HepG2 (cell line): ENCODE results near the gene CTNNBL1. TPM values are rescaled to one million over a fixed set of nuclear protein-coding genes. Genes with fewer than 3 reads are reported as not detected.

ENCODE experiments used
- ATAC-seq: fragments of 200-7000 bp; cut with Tn5 transposase; 3 replicates; pipeline ENCODE4 v1.9.1; 2020; ENCODE audit warnings: mild to moderate bottlenecking, moderate library complexity
- BruUV-seq: library from RNA; stranded (reverse); fragments of 400-500 nt; replicated peaks from 2 replicates; lab custom pipeline; 2021; lab: Mats Ljungman, UMichigan
- CTCF ChIA-PET: fragments of 300-600 bp; formaldehyde crosslinking; extraction: SDS; loops from one replicate; lab custom pipeline; 2021; ENCODE audit warnings: low total read pairs, inconsistent platforms, low intra/inter-chr PET ratio; lab: Yijun Ruan, JAX
- POLR2A ChIA-PET: fragments of 350-600 bp; sonication (Branson Sonifier 250); formaldehyde crosslinking; loops from one replicate; lab custom pipeline; 2020; ENCODE audit warnings: antibody characterized with exemption, inconsistent platforms; lab: Yijun Ruan, JAX
- DNase-seq: peaks from one replicate; pipeline ENCODE4 v3.0.0-alpha.2; 2015; ENCODE audit warnings: low spot score
- FAIRE-seq: peaks from 3 replicates; lab custom pipeline; 2011; peaks lifted over from hg19 to GRCh38; lab: Jason Lieb, UNC
- H2AFZ ChIP-seq: one replicate; pipeline ENCODE4 v1.6.1; 2011; ENCODE audit warnings: low read length, inconsistent platforms
- H3K27ac ChIP-seq: fragments of 300-600 bp; 3 replicates; pipeline ENCODE4 v1.8.0; 2011; ENCODE audit warnings: mixed run types, mild to moderate bottlenecking, mixed read lengths, low read length, inconsistent platforms; ENCODE audit not compliant: insufficient read depth; ENCODE audit errors: extremely low read length
- H3K27me3 ChIP-seq, 2 experiments: fragments of 200-600 bp in 1 of 2; 2 replicates in 1 of 2; 3 replicates in 1 of 2; pipeline versions ENCODE4 v1.6.0 to v1.8.0; 2011; ENCODE audit warnings: low read length in 2 of 2, mild to moderate bottlenecking in 2 of 2, moderate library complexity in 2 of 2, inconsistent platforms in 1 of 2; ENCODE audit not compliant: insufficient read depth in 2 of 2, control insufficient read depth in 1 of 2
- H3K36me3 ChIP-seq, 2 experiments: fragments of 200-600 bp in 1 of 2; replicated peaks in 1 of 2; 2 replicates in 1 of 2; 3 replicates in 1 of 2; pipeline versions ENCODE4 v1.5.1 to v1.8.0; 2011; ENCODE audit warnings: low read length in 2 of 2, inconsistent platforms in 1 of 2; ENCODE audit not compliant: insufficient read depth in 2 of 2, control insufficient read depth in 1 of 2
- H3K4me1 ChIP-seq: 2 replicates; pipeline ENCODE4 v1.5.1; 2012; ENCODE audit warnings: low read length, inconsistent platforms; ENCODE audit not compliant: insufficient read depth
- H3K4me2 ChIP-seq: 2 replicates; pipeline ENCODE4 v1.6.0; 2011; ENCODE audit warnings: low read depth, low read length, inconsistent platforms
- H3K4me3 ChIP-seq, 3 experiments: fragments of 200-600 bp in 1 of 3; sonication (generic), shearing (Covaris generic) in 1 of 3; replicated peaks in 1 of 3; 2 replicates each; pipeline ENCODE4 v1.5.1; 2011 to 2016; ENCODE audit warnings: low read length in 3 of 3, inconsistent platforms in 2 of 3, low read depth in 2 of 3, mild to moderate bottlenecking in 2 of 3, control low read depth in 1 of 3, mixed read lengths in 1 of 3; ENCODE audit not compliant: insufficient read depth in 1 of 3
- H3K79me2 ChIP-seq: one replicate; pipeline ENCODE4 v1.6.1; 2011; ENCODE audit warnings: low read length, inconsistent platforms; ENCODE audit not compliant: insufficient read depth
- H3K9ac ChIP-seq: 2 replicates; pipeline ENCODE4 v1.6.0; 2011; ENCODE audit warnings: mild to moderate bottlenecking, low read depth, low read length, inconsistent platforms; ENCODE audit not compliant: insufficient read depth
- H3K9me3 ChIP-seq: 2 replicates; pipeline ENCODE4 v1.5.1; 2012; ENCODE audit warnings: mild to moderate bottlenecking, low read length
- H4K20me1 ChIP-seq: 2 replicates; pipeline ENCODE4 v1.6.0; 2011; ENCODE audit warnings: inconsistent platforms, mild to moderate bottlenecking, low read length, moderate library complexity; ENCODE audit not compliant: insufficient read depth
- ATRX ChIP-seq: sonication (generic); formaldehyde crosslinking; IDR thresholded peaks from 2 replicates; pipeline ENCODE4 v1.4.0; 2020; ENCODE audit warnings: missing genetic modification reagents, borderline replicate concordance
- CCAR2 ChIP-seq: fragments of 200-400 bp; formaldehyde crosslinking; optimal IDR thresholded peaks from 2 replicates; pipeline ENCODE3; 2018; ENCODE audit warnings: low read depth, mild to moderate bottlenecking, low read length, moderate library complexity
- HIVEP1 ChIP-seq: sonication (generic); formaldehyde crosslinking; IDR thresholded peaks from 2 replicates; pipeline ENCODE4 v1.4.0; 2020; ENCODE audit warnings: mild to moderate bottlenecking, missing genetic modification reagents
- MTF1 ChIP-seq: sonication (generic); formaldehyde crosslinking; IDR thresholded peaks from 2 replicates; pipeline ENCODE4 v1.5.0; 2020; ENCODE audit warnings: missing genetic modification reagents
- NFIB ChIP-seq: sonication (generic); formaldehyde crosslinking; IDR thresholded peaks from 2 replicates; pipeline ENCODE4 v1.9.0; 2021; ENCODE audit warnings: missing genetic modification reagents, mild to moderate bottlenecking, borderline replicate concordance
- NFYC ChIP-seq: IDR thresholded peaks from 2 replicates; pipeline ENCODE4 v1.6.1; 2016; ENCODE audit warnings: missing genetic modification reagents, missing compliant biosample characterization
- SAFB2 ChIP-seq: sonication (generic); formaldehyde crosslinking; IDR thresholded peaks from 2 replicates; pipeline ENCODE4 v1.5.1; 2020; ENCODE audit warnings: missing genetic modification reagents, low read depth, mild to moderate bottlenecking, borderline replicate concordance
- SETDB1 ChIP-seq: sonication (generic); formaldehyde crosslinking; IDR thresholded peaks from 2 replicates; pipeline ENCODE4 v1.5.1; 2020; ENCODE audit warnings: missing genetic modification reagents, mild to moderate bottlenecking, borderline replicate concordance
- TBL1XR1 ChIP-seq: fragments of 150-350 bp; IDR thresholded peaks from 2 replicates; pipeline ENCODE4 v1.6.1; 2014; ENCODE audit warnings: borderline replicate concordance, low read length; ENCODE audit not compliant: partially characterized antibody
- TP53 ChIP-seq: sonication (generic); formaldehyde crosslinking; conservative IDR thresholded peaks from 2 replicates; pipeline ENCODE4 v1.4.0; 2020; ENCODE audit warnings: missing genetic modification reagents
- ZNF256 ChIP-seq: sonication (generic); formaldehyde crosslinking; conservative IDR thresholded peaks from 2 replicates; pipeline ENCODE4 v1.4.0; 2020; ENCODE audit warnings: missing genetic modification reagents
- ZNF317 ChIP-seq: sonication (generic); formaldehyde crosslinking; IDR thresholded peaks from 2 replicates; pipeline ENCODE4 v1.5.0; 2020; ENCODE audit warnings: mild to moderate bottlenecking, missing genetic modification reagents
- ZNF460 ChIP-seq: sonication (generic); formaldehyde crosslinking; IDR thresholded peaks from 2 replicates; pipeline ENCODE4 v1.5.1; 2020; ENCODE audit warnings: missing genetic modification reagents, mild to moderate bottlenecking, borderline replicate concordance
- ZNF496 ChIP-seq: sonication (generic); formaldehyde crosslinking; IDR thresholded peaks from 2 replicates; pipeline ENCODE4 v1.8.1; 2023; ENCODE audit warnings: mild to moderate bottlenecking, moderate library complexity, missing genetic modification reagents; ENCODE audit not compliant: insufficient replicate concordance
- ZNF678 ChIP-seq: sonication (generic); formaldehyde crosslinking; IDR thresholded peaks from 2 replicates; pipeline ENCODE4 v1.4.0; 2020; ENCODE audit warnings: mild to moderate bottlenecking, missing genetic modification reagents
- ZSCAN21 ChIP-seq: sonication (generic); formaldehyde crosslinking; IDR thresholded peaks from 2 replicates; pipeline ENCODE4 v1.8.0; 2022; ENCODE audit warnings: mild to moderate bottlenecking, missing genetic modification reagents, moderate library complexity, borderline replicate concordance
- ZSCAN30 ChIP-seq: sonication (generic); formaldehyde crosslinking; IDR thresholded peaks from 2 replicates; pipeline ENCODE4 v1.5.0; 2020; ENCODE audit warnings: mild to moderate bottlenecking, missing genetic modification reagents
- WGBS: methylation state at CpG from one replicate; pipeline ENCODE4 v1.1.6; 2017; ENCODE audit warnings: low lambda C conversion rate; 5-methylcytosine and 5-hydroxymethylcytosine counted together
- in situ Hi-C: cut with HindIII; loops from 2 replicates; pipeline ENCODE4 v1.10.0; 2017; ENCODE audit warnings: low pct_unique_long_range_greater_than_20kb; ENCODE audit not compliant: extremely low pct_ligation_motif_present
- intact Hi-C: fragments of 100-400 bp; cut with micrococcal nuclease; formaldehyde crosslinking; loops from one replicate; pipeline ENCODE4 v1.10.0; 2022; ENCODE audit not compliant: unreplicated experiment
- polyA plus RNA-seq, 8 experiments: library from polyadenylated mRNA; depleted of rRNA in 3 of 8; stranded (reverse) in 7 of 8; unstranded in 1 of 8; fragments of >200 nt; fragmentation: Illumina TruSeq in 4 of 8; extraction: Trizol in 4 of 8; gene quantifications; 2 replicates each; pipeline versions ENCODE4 v1.2.1 to v1.2.3, GENCODE V29; 2011 to 2016; ENCODE audit warnings: low read depth in 4 of 8, missing spikeins in 1 of 8, mixed read lengths in 1 of 8; ENCODE audit not compliant: insufficient read depth in 1 of 8
- total RNA-seq, 5 experiments: library from RNA; depleted of rRNA; stranded (reverse); fragments of >200 nt; fragmentation: Illumina TruSeq; extraction: Trizol; gene quantifications; 2 replicates each; pipeline ENCODE4 v1.2.3, GENCODE V29; 2016; ENCODE audit warnings: low read depth in 1 of 5
- TF ChIP-seq, protein P1 (sequence below): sonication (generic); formaldehyde crosslinking; IDR thresholded peaks from 2 replicates; pipeline ENCODE4 v1.4.0; 2020; ENCODE audit warnings: low read depth, mild to moderate bottlenecking, missing genetic modification reagents
- TF ChIP-seq, protein P2 (sequence below): sonication (generic); formaldehyde crosslinking; IDR thresholded peaks from 2 replicates; pipeline ENCODE4 v1.4.0; 2020; ENCODE audit warnings: missing genetic modification reagents, borderline replicate concordance
- TF ChIP-seq, protein P3 (sequence below): sonication (generic); formaldehyde crosslinking; IDR thresholded peaks from 2 replicates; pipeline ENCODE4 v1.8.1; 2022; ENCODE audit warnings: low read depth, mild to moderate bottlenecking, missing genetic modification reagents

The CTNNBL1 gene
- total and polyA plus RNA-seq, 2 of the 13 experiments (the other 11 are each of a cell fraction or from before 2014, with no cell fraction given), result 49.3 to 94.6 TPM

DNA sequence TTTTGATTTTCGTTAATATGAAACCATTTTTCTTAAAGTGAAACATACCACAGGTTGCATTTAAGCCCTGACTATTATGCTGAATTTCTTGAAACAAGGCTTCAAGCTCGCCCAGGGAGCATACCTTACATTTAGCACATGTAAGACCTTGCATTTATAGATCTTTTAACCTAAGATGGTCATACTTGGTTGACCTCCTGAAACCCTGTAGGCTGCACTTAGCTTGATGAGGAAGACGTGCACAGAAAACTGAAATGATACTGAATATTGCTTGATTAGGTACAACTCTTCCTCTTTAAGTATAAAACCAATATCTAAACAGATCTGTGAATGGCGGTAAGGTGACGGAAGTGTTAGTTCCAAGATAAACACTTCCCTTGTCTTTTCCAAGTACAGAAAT is 82.2 kb downstream of the CTNNBL1 start:
- H3K4me2 ChIP-seq, result no peak overlapping the region
- H3K79me2 ChIP-seq, result no peaks in the 10 kb centered on the region
- FAIRE-seq, result no peak
- BruUV-seq, result no TSS peak
- in situ Hi-C loops, result no loop called here
- TF ChIP-seq ZNF460 (no peak), HIVEP1 (no peak), TP53 (CRISPR knock-in tag) (no peak), TBL1XR1 (no peak), SAFB2 (CRISPR knock-in tag) (no peak), ZNF317 (no peak), ZNF678 (CRISPR knock-in tag) (no peak), MTF1 (CRISPR knock-in tag) (no peak), ZNF256 (no peak), CCAR2 (no peak), NFYC (CRISPR knock-in tag) (no peak), ZSCAN30 (CRISPR knock-in tag) (no peak), NFIB (no peak), ZSCAN21 (CRISPR knock-in tag) (no peak), ZNF496 (no peak), ATRX (CRISPR knock-in tag) (no peak), SETDB1 (CRISPR knock-in tag) (no peak)
- TF ChIP-seq, protein P1, sequence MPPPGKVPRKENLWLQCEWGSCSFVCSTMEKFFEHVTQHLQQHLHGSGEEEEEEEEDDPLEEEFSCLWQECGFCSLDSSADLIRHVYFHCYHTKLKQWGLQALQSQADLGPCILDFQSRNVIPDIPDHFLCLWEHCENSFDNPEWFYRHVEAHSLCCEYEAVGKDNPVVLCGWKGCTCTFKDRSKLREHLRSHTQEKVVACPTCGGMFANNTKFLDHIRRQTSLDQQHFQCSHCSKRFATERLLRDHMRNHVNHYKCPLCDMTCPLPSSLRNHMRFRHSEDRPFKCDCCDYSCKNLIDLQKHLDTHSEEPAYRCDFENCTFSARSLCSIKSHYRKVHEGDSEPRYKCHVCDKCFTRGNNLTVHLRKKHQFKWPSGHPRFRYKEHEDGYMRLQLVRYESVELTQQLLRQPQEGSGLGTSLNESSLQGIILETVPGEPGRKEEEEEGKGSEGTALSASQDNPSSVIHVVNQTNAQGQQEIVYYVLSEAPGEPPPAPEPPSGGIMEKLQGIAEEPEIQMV (CRISPR knock-in tag), result no peak
- TF ChIP-seq, protein P2, sequence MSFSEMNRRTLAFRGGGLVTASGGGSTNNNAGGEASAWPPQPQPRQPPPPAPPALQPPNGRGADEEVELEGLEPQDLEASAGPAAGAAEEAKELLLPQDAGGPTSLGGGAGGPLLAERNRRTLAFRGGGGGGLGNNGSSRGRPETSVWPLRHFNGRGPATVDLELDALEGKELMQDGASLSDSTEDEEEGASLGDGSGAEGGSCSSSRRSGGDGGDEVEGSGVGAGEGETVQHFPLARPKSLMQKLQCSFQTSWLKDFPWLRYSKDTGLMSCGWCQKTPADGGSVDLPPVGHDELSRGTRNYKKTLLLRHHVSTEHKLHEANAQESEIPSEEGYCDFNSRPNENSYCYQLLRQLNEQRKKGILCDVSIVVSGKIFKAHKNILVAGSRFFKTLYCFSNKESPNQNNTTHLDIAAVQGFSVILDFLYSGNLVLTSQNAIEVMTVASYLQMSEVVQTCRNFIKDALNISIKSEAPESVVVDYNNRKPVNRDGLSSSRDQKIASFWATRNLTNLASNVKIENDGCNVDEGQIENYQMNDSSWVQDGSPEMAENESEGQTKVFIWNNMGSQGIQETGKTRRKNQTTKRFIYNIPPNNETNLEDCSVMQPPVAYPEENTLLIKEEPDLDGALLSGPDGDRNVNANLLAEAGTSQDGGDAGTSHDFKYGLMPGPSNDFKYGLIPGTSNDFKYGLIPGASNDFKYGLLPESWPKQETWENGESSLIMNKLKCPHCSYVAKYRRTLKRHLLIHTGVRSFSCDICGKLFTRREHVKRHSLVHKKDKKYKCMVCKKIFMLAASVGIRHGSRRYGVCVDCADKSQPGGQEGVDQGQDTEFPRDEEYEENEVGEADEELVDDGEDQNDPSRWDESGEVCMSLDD (CRISPR knock-in tag), result no peak
- TF ChIP-seq, protein P3, sequence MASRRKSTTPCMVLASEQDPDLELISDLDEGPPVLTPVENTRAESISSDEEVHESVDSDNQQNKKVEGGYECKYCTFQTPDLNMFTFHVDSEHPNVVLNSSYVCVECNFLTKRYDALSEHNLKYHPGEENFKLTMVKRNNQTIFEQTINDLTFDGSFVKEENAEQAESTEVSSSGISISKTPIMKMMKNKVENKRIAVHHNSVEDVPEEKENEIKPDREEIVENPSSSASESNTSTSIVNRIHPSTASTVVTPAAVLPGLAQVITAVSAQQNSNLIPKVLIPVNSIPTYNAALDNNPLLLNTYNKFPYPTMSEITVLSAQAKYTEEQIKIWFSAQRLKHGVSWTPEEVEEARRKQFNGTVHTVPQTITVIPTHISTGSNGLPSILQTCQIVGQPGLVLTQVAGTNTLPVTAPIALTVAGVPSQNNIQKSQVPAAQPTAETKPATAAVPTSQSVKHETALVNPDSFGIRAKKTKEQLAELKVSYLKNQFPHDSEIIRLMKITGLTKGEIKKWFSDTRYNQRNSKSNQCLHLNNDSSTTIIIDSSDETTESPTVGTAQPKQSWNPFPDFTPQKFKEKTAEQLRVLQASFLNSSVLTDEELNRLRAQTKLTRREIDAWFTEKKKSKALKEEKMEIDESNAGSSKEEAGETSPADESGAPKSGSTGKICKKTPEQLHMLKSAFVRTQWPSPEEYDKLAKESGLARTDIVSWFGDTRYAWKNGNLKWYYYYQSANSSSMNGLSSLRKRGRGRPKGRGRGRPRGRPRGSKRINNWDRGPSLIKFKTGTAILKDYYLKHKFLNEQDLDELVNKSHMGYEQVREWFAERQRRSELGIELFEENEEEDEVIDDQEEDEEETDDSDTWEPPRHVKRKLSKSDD (CRISPR knock-in tag), result no peak
- TF ChIP-seq, all 625 proteins: peak for 0
- no peak overlapping the region for H3K9ac ChIP-seq
- peaks cover 13 to 36% of the 10 kb centered on the region in 2 experiments; a peak in 4 of 5 replicates for H3K36me3 ChIP-seq
- H3K4me1 ChIP-seq, result no peaks in the 10 kb centered on the region
- no peaks in the 10 kb centered on the region for H3K27me3 ChIP-seq
- 94% methylated on average over 5 of the region's 5 CpGs for WGBS
- H3K4me3 ChIP-seq, result no peak overlapping the region
- DNase-seq (no peak), ATAC-seq (no peak)
- POLR2A ChIA-PET, result no interaction called here
- no peak overlapping the region for H2AFZ ChIP-seq
- no peaks in the 10 kb centered on the region for H4K20me1 ChIP-seq
- no peaks in the 10 kb centered on the region for H3K9me3 ChIP-seq
- no peak overlapping the region for H3K27ac ChIP-seq
- CTCF ChIA-PET, result no interaction called here
- intact Hi-C loops, result no loop called here
